ENCODE measurements around the gene PRICKLE1. TPM values are rescaled to one million over a fixed set of nuclear protein-coding genes. Genes with fewer than 3 reads are reported as not detected.

PRICKLE1 gene
- polyA plus RNA-seq, 1 donor from 2014 or later: 20.6 TPM

DNA sequence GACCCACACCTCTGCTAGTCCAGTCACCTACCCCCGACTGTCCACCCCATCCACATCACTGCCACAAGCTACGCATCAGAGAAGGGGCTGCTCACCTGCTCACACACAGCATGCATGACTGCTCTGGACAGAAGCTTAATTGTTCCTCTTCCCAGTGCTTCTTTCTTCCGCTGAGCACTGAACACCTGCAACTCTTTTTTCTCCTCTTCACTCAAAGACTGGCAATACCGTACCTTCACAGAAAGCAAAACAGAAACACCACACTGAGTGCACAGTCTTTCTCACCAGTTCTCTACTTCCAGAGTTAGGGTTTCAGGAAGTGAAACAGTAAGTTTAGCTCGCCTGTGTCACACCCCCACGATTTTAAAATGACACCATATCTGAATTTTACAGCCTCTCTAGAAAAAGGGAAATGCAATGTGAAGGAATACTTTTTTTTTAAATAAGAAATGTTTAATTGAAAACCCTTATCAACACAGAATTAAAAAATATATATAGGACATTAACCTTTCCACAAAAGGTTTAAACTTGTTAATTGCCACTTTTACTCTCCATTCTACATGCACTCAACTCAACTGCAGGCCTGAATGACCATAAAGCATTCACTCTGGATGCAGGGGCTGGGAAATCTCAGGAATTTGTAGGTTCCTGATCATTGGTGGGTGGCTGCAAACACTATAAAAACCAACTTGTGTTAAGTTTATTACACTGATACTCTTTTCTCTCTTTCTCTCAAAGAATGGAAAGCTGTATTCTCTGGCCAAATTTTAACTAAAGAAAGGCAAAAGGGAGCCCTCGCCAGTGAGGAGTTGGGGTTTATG is 120.0 kb downstream of the PRICKLE1 start:
- Histone ChIP-seq H2AFZ (ENCODE audit: low read depth, low read length) (no peak overlapping the region), H3F3A (ENCODE audit: insufficient read depth, low read length, poor library complexity, severe bottlenecking) (no peaks in the 10 kb centered on the region), H3K79me2 (replicated peaks; ENCODE audit: insufficient read depth, low read length) (no peaks in the 10 kb centered on the region), H3K9ac (ENCODE audit: low read length) (no peak overlapping the region), H3K36me3 (ENCODE audit: insufficient read depth, low read length) (peaks cover 11% of the 10 kb centered on the region), H3K27ac (ENCODE audit: low read length) (no peak overlapping the region), H3K4me3 (ENCODE audit: low read length) (no peak overlapping the region), H4K20me1 (ENCODE audit: insufficient read depth) (no peaks in the 10 kb centered on the region), H3K4me2 (ENCODE audit: low read length) (no peak overlapping the region), H3K9me3 (ENCODE audit: low read length) (no peaks in the 10 kb centered on the region), H3K9me2 (ENCODE audit: insufficient read depth, low read length) (no peaks in the 10 kb centered on the region), H3K27me3 (ENCODE audit: insufficient read depth, low read depth, low read length) (no peaks in the 10 kb centered on the region)
- TF ChIP-seq SMC3 (conservative IDR thresholded peaks at IDR 0.05; ENCODE audit: poor library complexity): no peak
- TF ChIP-seq EZH2 (IDR thresholded peaks at IDR 0.05; ENCODE audit: borderline replicate concordance, insufficient read depth, low read length, poor library complexity, severe bottlenecking): no peak
- no peak for TF ChIP-seq MXI1 (conservative IDR thresholded peaks at IDR 0.05; ENCODE audit: poor library complexity, severe bottlenecking)
- no peak for TF ChIP-seq EP300 (conservative IDR thresholded peaks at IDR 0.05; ENCODE audit: poor library complexity, severe bottlenecking)
- TF ChIP-seq, protein P1, sequence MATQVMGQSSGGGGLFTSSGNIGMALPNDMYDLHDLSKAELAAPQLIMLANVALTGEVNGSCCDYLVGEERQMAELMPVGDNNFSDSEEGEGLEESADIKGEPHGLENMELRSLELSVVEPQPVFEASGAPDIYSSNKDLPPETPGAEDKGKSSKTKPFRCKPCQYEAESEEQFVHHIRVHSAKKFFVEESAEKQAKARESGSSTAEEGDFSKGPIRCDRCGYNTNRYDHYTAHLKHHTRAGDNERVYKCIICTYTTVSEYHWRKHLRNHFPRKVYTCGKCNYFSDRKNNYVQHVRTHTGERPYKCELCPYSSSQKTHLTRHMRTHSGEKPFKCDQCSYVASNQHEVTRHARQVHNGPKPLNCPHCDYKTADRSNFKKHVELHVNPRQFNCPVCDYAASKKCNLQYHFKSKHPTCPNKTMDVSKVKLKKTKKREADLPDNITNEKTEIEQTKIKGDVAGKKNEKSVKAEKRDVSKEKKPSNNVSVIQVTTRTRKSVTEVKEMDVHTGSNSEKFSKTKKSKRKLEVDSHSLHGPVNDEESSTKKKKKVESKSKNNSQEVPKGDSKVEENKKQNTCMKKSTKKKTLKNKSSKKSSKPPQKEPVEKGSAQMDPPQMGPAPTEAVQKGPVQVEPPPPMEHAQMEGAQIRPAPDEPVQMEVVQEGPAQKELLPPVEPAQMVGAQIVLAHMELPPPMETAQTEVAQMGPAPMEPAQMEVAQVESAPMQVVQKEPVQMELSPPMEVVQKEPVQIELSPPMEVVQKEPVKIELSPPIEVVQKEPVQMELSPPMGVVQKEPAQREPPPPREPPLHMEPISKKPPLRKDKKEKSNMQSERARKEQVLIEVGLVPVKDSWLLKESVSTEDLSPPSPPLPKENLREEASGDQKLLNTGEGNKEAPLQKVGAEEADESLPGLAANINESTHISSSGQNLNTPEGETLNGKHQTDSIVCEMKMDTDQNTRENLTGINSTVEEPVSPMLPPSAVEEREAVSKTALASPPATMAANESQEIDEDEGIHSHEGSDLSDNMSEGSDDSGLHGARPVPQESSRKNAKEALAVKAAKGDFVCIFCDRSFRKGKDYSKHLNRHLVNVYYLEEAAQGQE (IDR thresholded peaks at IDR 0.05; ENCODE audit: borderline replicate concordance): no peak
- TF ChIP-seq POLR2AphosphoS5 (IDR thresholded peaks at IDR 0.05): no peak
- TF ChIP-seq TAF1 (IDR thresholded peaks at IDR 0.05; ENCODE audit: low read depth): no peak
- TF ChIP-seq, protein P2, sequence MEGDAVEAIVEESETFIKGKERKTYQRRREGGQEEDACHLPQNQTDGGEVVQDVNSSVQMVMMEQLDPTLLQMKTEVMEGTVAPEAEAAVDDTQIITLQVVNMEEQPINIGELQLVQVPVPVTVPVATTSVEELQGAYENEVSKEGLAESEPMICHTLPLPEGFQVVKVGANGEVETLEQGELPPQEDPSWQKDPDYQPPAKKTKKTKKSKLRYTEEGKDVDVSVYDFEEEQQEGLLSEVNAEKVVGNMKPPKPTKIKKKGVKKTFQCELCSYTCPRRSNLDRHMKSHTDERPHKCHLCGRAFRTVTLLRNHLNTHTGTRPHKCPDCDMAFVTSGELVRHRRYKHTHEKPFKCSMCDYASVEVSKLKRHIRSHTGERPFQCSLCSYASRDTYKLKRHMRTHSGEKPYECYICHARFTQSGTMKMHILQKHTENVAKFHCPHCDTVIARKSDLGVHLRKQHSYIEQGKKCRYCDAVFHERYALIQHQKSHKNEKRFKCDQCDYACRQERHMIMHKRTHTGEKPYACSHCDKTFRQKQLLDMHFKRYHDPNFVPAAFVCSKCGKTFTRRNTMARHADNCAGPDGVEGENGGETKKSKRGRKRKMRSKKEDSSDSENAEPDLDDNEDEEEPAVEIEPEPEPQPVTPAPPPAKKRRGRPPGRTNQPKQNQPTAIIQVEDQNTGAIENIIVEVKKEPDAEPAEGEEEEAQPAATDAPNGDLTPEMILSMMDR (IDR thresholded peaks at IDR 0.05; ENCODE audit: poor library complexity, severe bottlenecking): no peak

DNA sequence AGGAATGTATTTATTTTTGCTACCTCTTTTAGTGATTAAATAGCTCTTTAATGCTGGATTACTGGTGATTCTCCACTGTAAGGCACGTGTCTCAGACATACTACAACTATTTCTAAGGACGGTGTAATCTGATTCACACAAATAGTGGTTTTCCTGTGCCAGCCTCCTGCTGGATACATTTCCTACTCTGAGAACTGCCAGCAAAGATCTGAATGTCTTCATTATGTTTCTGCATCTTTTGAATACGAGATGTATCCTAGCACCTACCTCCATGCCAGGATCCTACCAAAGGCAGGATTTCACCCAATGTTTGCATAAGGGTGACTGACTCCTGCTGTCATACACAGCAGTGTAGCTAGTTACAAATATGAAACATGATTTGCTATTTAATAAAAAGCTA is 120.6 kb downstream of the PRICKLE1 start:
- peaks cover 14% of the 10 kb centered on the region for H3K36me3 ChIP-seq (ENCODE audit: insufficient read depth, low read length)

More for the DNA sequence above, 120.6 kb downstream of the PRICKLE1 start:
- Histone ChIP-seq H2AFZ (ENCODE audit: low read depth, low read length) (no peak overlapping the region), H3K9me3 (ENCODE audit: low read length) (no peaks in the 10 kb centered on the region), H3K4me3 (ENCODE audit: low read length) (no peak overlapping the region), H4K20me1 (ENCODE audit: insufficient read depth) (no peaks in the 10 kb centered on the region), H3K79me2 (replicated peaks; ENCODE audit: insufficient read depth, low read length) (no peaks in the 10 kb centered on the region), H3F3A (ENCODE audit: insufficient read depth, low read length, poor library complexity, severe bottlenecking) (no peaks in the 10 kb centered on the region), H3K4me2 (ENCODE audit: low read length) (no peak overlapping the region), H3K9me2 (ENCODE audit: insufficient read depth, low read length) (no peaks in the 10 kb centered on the region), H3K9ac (ENCODE audit: low read length) (no peak overlapping the region), H3K27ac (ENCODE audit: low read length) (no peak overlapping the region), H3K27me3 (ENCODE audit: insufficient read depth, low read depth, low read length) (no peaks in the 10 kb centered on the region)
- TF ChIP-seq, protein P2 (IDR thresholded peaks at IDR 0.05; ENCODE audit: poor library complexity, severe bottlenecking): no peak
